Measurements from ENCODE around the gene GRIN2B.

Gene GRIN2B

GRCh38 chr12:13981296-13981962, at the start of gene GRIN2B:
TSS of gene GRIN2B (minus strand) at chr12:13981602. CDS start at chr12:13866208, 115,394 bp downstream.
- peak; percentile 9 for DNase-seq

- DNase-seq: no peak
Measured at GRCh38 chr12:14026537-14026936, 45.1 kb upstream of the GRIN2B start.

GRCh38 chr12:14024591-14024990, 43.2 kb upstream of the GRIN2B start:
- DNase-seq: no peak

GRCh38 chr12:14018080-14018479, 36.7 kb upstream of the GRIN2B start:
- DNase-seq: no peak

GRCh38 chr12:14010989-14011388, 29.6 kb upstream of the GRIN2B start:
- no peak for DNase-seq

- DNase-seq: no peak
Measured at GRCh38 chr12:14007639-14008038, 26.2 kb upstream of the GRIN2B start.

GRCh38 chr12:13992585-13992984, 11.2 kb upstream of the GRIN2B start:
- no peak for DNase-seq

- DNase-seq: no peak
Measured at GRCh38 chr12:13992106-13992505, 10.7 kb upstream of the GRIN2B start.

GRCh38 chr12:13986031-13986430, 4.6 kb upstream of the GRIN2B start:
- no peak for DNase-seq

GRCh38 chr12:13981990-13982389, 588 bp upstream of the GRIN2B start:
- peak; percentile 37 for DNase-seq

- DNase-seq: peak; percentile 35
Measured at GRCh38 chr12:13980538-13981295, 685 bp downstream of the GRIN2B start.

- no peak for DNase-seq
Measured at GRCh38 chr12:13979772-13980378, 1.5 kb downstream of the GRIN2B start.

GRCh38 chr12:13978876-13979275, 2.5 kb downstream of the GRIN2B start:
- no peak for DNase-seq

GRCh38 chr12:13976880-13977279, 4.5 kb downstream of the GRIN2B start:
- no peak for DNase-seq

- DNase-seq: no peak
Measured at GRCh38 chr12:13976028-13976584, 5.3 kb downstream of the GRIN2B start.

GRCh38 chr12:13973996-13974395, 7.4 kb downstream of the GRIN2B start:
- no peak for DNase-seq

- no peak for DNase-seq
Measured at GRCh38 chr12:13970803-13971202, 10.6 kb downstream of the GRIN2B start.

- DNase-seq: no peak
Measured at GRCh38 chr12:13968281-13968680, 13.1 kb downstream of the GRIN2B start.

GRCh38 chr12:13964666-13965065, 16.7 kb downstream of the GRIN2B start:
- DNase-seq: no peak

GRCh38 chr12:13962699-13963098, 18.7 kb downstream of the GRIN2B start:
- DNase-seq: no peak

- DNase-seq: no peak
Measured at GRCh38 chr12:13961971-13962370, 19.4 kb downstream of the GRIN2B start.

GRCh38 chr12:13959131-13959723, 22.2 kb downstream of the GRIN2B start:
- DNase-seq: peak; percentile 7

GRCh38 chr12:13957576-13957975, 23.8 kb downstream of the GRIN2B start:
- DNase-seq: no peak
